OCI-LY3 (cell line): ENCODE data around the gene CALR.

Source experiments
- H2AFZ ChIP-seq: fragments of 200-600, 300-600 bp; shearing (Covaris generic); 2 replicates; pipeline ENCODE4 v1.6.0; 2014; ENCODE audit warnings: antibody characterized with exemption, low read depth, low read length
- H3K27ac ChIP-seq: fragments of 200-600, 300-600 bp; sonication (generic); 2 replicates; pipeline ENCODE4 v1.5.1; 2014; ENCODE audit warnings: mild to moderate bottlenecking, low read length, moderate library complexity, mixed read lengths
- H3K27me3 ChIP-seq: fragments of 200-600, 300-600 bp; sonication (generic); 2 replicates; pipeline ENCODE4 v1.6.1; 2014; ENCODE audit warnings: low read depth, low read length, mixed read lengths
- H3K36me3 ChIP-seq: fragments of 200-600, 300-600 bp; sonication (generic); replicated peaks from 2 replicates; pipeline ENCODE3; 2014; ENCODE audit warnings: low read depth, low read length, mixed read lengths
- H3K4me1 ChIP-seq: fragments of 300-600, 200-600 bp; sonication (generic); 2 replicates; pipeline ENCODE4 v1.6.1; 2014; ENCODE audit warnings: low read length, mixed read lengths
- H3K4me2 ChIP-seq: fragments of 200-600, 300-600 bp; sonication (generic); 2 replicates; pipeline ENCODE4 v1.6.1; 2014; ENCODE audit warnings: low read length, mixed read lengths
- H3K4me3 ChIP-seq: fragments of 300-600, 200-600 bp; sonication (generic); 2 replicates; pipeline ENCODE4 v1.5.1; 2014; ENCODE audit warnings: antibody characterized with exemption, mild to moderate bottlenecking, low read length, moderate library complexity
- H3K79me2 ChIP-seq: fragments of 300-600, 200-600 bp; shearing (Covaris generic); 2 replicates; pipeline ENCODE4 v1.6.1; 2014; ENCODE audit warnings: mild to moderate bottlenecking, low read length, mixed read lengths
- H3K9ac ChIP-seq: fragments of 300-600, 200-600 bp; shearing (Covaris generic); 2 replicates; pipeline ENCODE4 v1.6.0; 2014; ENCODE audit warnings: mild to moderate bottlenecking, low read length, moderate library complexity
- H3K9me3 ChIP-seq: fragments of 200-600, 300-600 bp; shearing (Covaris generic); 2 replicates; pipeline ENCODE4 v1.6.1; 2014; ENCODE audit warnings: low read length, mixed read lengths; ENCODE audit not compliant: insufficient read depth
- H4K20me1 ChIP-seq: fragments of 200-600, 300-600 bp; sonication (generic); 2 replicates; pipeline ENCODE4 v1.6.1; 2016; ENCODE audit warnings: low read length, mixed read lengths; ENCODE audit not compliant: insufficient read depth
- EZH2phosphoT487 ChIP-seq: fragments of 200-600 bp; shearing (Covaris generic); IDR thresholded peaks from 2 replicates; pipeline ENCODE4 v1.6.1; 2018; ENCODE audit warnings: antibody characterized with exemption, mixed run types, low read depth
- TF ChIP-seq, protein P1 (sequence below): fragments of 200-600, 300-600 bp; sonication (generic); IDR thresholded peaks from 2 replicates; pipeline ENCODE4 v1.5.1; 2014; ENCODE audit warnings: antibody characterized with exemption, low read length, low read depth

CALR gene

DNA sequence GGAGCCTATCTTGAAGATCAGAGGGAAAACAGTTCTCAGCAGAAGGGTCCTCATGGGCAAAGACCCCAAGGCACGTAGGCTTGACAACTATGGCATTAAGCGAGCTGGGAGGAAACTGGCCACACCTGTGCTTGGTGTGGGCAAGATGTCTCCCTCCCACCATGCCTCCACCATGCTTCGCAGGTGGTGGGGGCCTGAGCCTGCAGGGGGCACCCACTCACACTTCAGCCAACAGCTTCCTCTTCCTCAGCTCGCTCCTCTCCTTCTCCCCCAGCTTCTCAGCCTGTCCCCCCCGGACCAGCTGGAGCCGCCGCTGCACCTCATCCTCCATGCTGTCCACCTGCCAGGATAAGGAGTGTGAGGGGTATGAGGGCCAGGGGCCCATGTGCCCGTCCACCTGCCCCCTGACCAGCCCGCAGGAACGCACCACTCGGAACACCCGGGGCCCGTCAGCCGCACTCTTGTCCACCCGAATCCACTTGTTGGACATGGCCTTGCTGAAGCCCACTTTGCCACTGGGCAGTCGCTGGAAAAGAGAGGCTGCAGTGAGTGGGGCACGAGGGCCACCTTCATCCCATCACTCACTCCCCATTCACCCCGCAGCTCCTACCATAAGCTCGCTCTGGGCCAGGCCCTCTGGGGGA, 8.3 kb upstream of the CALR start:
- Histone ChIP-seq H3K36me3 (peaks cover 44% of the 10 kb centered on the region), H3K4me1 (peaks cover 18% of the 10 kb centered on the region), H3K79me2 (peaks cover 47% of the 10 kb centered on the region), H4K20me1 (peaks cover 12% of the 10 kb centered on the region; the same call in 1 of the 2 replicates), H3K27ac (no peak overlapping the region), H3K9me3 (no peaks in the 10 kb centered on the region), H3K4me2 (no peak overlapping the region), H2AFZ (no peak overlapping the region), H3K9ac (no peak overlapping the region), H3K4me3 (no peak overlapping the region), H3K27me3 (no peaks in the 10 kb centered on the region)
- TF ChIP-seq, protein P1, sequence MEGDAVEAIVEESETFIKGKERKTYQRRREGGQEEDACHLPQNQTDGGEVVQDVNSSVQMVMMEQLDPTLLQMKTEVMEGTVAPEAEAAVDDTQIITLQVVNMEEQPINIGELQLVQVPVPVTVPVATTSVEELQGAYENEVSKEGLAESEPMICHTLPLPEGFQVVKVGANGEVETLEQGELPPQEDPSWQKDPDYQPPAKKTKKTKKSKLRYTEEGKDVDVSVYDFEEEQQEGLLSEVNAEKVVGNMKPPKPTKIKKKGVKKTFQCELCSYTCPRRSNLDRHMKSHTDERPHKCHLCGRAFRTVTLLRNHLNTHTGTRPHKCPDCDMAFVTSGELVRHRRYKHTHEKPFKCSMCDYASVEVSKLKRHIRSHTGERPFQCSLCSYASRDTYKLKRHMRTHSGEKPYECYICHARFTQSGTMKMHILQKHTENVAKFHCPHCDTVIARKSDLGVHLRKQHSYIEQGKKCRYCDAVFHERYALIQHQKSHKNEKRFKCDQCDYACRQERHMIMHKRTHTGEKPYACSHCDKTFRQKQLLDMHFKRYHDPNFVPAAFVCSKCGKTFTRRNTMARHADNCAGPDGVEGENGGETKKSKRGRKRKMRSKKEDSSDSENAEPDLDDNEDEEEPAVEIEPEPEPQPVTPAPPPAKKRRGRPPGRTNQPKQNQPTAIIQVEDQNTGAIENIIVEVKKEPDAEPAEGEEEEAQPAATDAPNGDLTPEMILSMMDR: peak; percentile 16; the same call in 1 of the 2 replicates
- TF ChIP-seq EZH2phosphoT487: no peak

DNA sequence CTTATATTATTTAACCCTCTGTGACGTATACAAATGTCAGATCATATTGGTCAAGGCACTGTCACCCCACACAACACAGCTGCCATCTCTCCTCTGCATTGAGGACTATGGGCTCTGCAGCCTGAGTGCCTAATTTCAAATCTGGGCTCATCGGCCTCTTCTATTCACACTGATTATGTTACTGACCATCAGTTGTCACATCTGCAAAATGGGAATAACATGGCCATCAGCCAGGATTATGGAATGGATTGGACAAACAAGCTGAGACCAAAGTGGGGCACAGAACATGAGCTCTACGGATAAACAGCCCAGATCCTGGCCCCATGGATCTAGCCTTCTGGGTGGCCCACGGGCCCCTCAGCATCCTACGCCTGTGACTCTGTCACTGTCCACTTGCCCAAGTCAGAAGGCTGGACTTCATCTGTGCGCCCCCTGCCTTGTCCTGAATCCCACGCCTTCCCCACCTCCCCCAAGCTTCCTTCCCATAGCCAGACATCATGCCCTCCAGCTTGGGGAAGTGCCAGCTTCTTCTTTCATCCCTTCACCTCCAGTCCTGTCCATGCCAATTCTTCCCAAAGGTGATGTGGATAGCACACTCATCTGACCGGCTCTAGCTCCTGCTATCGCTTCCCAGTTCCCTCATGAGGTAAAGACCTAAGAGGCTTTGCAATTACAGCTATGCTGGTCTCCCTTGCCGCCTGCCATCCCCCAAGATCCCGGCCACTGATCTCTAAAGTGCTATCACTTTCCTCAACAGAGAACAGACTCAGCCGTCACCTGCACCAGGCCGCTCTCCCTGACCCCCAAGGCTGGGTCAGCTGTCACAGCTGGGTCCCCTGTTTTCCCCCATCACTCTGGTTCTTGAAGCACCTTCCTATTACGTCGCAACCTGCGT, 5.8 kb upstream of the CALR start:
- H3K79me2 ChIP-seq: peaks cover 44% of the 10 kb centered on the region

GRCh38 chr19:12933287-12934072, 4.9 kb upstream of the CALR start, which contains the start of gene FARSA:
Gene FARSA (minus strand): TSS chr19:12933711. CDS start chr19:12933696, 15 bp downstream.
- Histone ChIP-seq H3K36me3 (peaks cover 27% of the 10 kb centered on the region), H3K79me2 (peaks cover 46% of the 10 kb centered on the region)
- TF ChIP-seq, protein P1: no peak
- TF ChIP-seq EZH2phosphoT487: no peak

More for the DNA sequence above, 5.8 kb upstream of the CALR start:
- H2AFZ ChIP-seq: no peak overlapping the region
- H3K36me3 ChIP-seq: peaks cover 34% of the 10 kb centered on the region
- H3K4me2 ChIP-seq: peak overlapping the region; percentile 83
- H3K27ac ChIP-seq: peak overlapping the region; percentile 53
- peaks cover 34% of the 10 kb centered on the region for H3K4me1 ChIP-seq
- peak overlapping the region; percentile 85 for H3K9ac ChIP-seq
- no peaks in the 10 kb centered on the region for H3K9me3 ChIP-seq
- peak overlapping the region; percentile 84 for H3K4me3 ChIP-seq
- TF ChIP-seq EZH2phosphoT487: no peak
- TF ChIP-seq, protein P1: no peak
- H3K27me3 ChIP-seq: no peaks in the 10 kb centered on the region
- peaks cover 12% of the 10 kb centered on the region; the same call in 1 of the 2 replicates for H4K20me1 ChIP-seq

More at GRCh38 chr19:12933287-12934072, 4.9 kb upstream of the CALR start, which contains the start of gene FARSA:
- H3K9ac ChIP-seq: peak within 1 kb of the TSS; percentile 85
- peak within 1 kb of the TSS; percentile 83 for H3K4me2 ChIP-seq
- peaks cover 12% of the 10 kb centered on the region; the same call in 1 of the 2 replicates for H4K20me1 ChIP-seq
- no peaks in the 10 kb centered on the region for H3K27me3 ChIP-seq
- H3K9me3 ChIP-seq: no peaks in the 10 kb centered on the region
- peaks cover 37% of the 10 kb centered on the region for H3K4me1 ChIP-seq
- peak within 1 kb of the TSS; percentile 53 for H3K27ac ChIP-seq
- peak within 1 kb of the TSS; percentile 80 for H2AFZ ChIP-seq
- H3K4me3 ChIP-seq: peak within 1 kb of the TSS; percentile 84
